Transverse colon (tissue), 4 donors: ENCODE data around the gene NCOA1.

Source experiments
- POLR2AphosphoS5 ChIP-seq, 3 donors: sonication (generic); formaldehyde crosslinking; IDR thresholded peaks; one replicate each; pipeline ENCODE4 v1.6.1; 2016; ENCODE audit warnings: antibody characterized with exemption in 3 of 3
- TF ChIP-seq, protein P1 (sequence below), 5 experiments: fragments of 200-600 bp in 3 of 5; fragments of 450-650 bp in 2 of 5; sonication (generic) in 3 of 5; IDR thresholded peaks; 1 replicate in 2 of 5; 2 replicates in 3 of 5; pipeline ENCODE4 v1.5.1; 2016 to 2017; ENCODE audit warnings: antibody characterized with exemption in 5 of 5, inconsistent platforms in 3 of 5, mild to moderate bottlenecking in 2 of 5, moderate library complexity in 1 of 5

DNA sequence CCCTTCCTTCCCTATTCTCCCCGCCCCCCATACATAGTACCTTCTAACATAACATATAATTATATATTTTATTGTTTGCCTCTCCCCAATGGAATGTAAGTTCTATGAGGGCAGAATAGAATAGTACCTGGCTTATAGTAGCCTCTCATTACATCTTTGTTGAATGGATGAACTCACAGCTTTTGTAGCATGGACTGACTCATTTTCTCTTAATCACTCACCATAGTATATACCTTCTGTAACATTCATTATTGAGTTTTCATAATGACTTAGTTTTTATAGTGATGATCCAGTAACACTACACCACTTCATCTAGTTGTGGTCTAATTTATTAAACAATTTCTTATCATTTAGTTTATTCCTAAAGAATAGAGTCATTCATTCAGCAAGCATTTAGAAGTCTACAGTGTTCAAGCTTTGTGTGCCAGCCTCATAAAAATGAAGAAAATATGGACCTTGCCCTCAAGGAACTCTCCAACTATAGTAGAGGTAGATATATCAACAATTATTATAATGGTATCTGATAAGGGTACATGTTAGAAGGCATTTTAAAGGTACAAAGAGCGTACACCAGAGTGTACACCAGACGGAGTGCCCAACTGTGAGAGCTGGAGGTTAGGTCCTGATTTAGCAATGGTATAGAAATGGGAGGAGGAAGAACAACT, 31.1 kb downstream of the NCOA1 start:
- TF ChIP-seq, protein P1, sequence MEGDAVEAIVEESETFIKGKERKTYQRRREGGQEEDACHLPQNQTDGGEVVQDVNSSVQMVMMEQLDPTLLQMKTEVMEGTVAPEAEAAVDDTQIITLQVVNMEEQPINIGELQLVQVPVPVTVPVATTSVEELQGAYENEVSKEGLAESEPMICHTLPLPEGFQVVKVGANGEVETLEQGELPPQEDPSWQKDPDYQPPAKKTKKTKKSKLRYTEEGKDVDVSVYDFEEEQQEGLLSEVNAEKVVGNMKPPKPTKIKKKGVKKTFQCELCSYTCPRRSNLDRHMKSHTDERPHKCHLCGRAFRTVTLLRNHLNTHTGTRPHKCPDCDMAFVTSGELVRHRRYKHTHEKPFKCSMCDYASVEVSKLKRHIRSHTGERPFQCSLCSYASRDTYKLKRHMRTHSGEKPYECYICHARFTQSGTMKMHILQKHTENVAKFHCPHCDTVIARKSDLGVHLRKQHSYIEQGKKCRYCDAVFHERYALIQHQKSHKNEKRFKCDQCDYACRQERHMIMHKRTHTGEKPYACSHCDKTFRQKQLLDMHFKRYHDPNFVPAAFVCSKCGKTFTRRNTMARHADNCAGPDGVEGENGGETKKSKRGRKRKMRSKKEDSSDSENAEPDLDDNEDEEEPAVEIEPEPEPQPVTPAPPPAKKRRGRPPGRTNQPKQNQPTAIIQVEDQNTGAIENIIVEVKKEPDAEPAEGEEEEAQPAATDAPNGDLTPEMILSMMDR (IDR thresholded peaks at IDR 0.05), result no peak
- TF ChIP-seq POLR2AphosphoS5 (IDR thresholded peaks at IDR 0.05), result no peak
